ENCODE results near the gene MEIS2.

The MEIS2 gene

GRCh38 chr15:36863570-36863969 is 236.8 kb downstream of the MEIS2 start:
- no peak overlapping the region for H2AFZ ChIP-seq (ENCODE audit: low read depth, low read length)
- no peak overlapping the region for H3K27ac ChIP-seq (ENCODE audit: low read length)
- peaks cover 9% of the 10 kb centered on the region for H3K27me3 ChIP-seq (ENCODE audit: low read depth, low read length)

GRCh38 chr15:36860792-36861191 is 239.6 kb downstream of the MEIS2 start:
- Histone ChIP-seq H3K4me1 (ENCODE audit: low read length) (no peaks in the 10 kb centered on the region), H3K4me2 (ENCODE audit: low read length) (no peak overlapping the region), H4K20me1 (ENCODE audit: insufficient read depth, low read length) (no peaks in the 10 kb centered on the region), H3K9ac (ENCODE audit: low read length) (no peak overlapping the region), H2AFZ (ENCODE audit: low read depth, low read length) (no peak overlapping the region), H3K9me3 (ENCODE audit: insufficient read depth, low read length) (no peaks in the 10 kb centered on the region), H3K27me3 (ENCODE audit: low read depth, low read length) (peaks cover 5% of the 10 kb centered on the region), H3K36me3 (replicated peaks; ENCODE audit: low read depth, low read length) (no peaks in the 10 kb centered on the region), H3K27ac (ENCODE audit: low read length) (no peak overlapping the region), H3K4me3 (ENCODE audit: low read length) (no peak overlapping the region), H3K79me2 (ENCODE audit: low read length) (no peaks in the 10 kb centered on the region)
- TF ChIP-seq CTCF (IDR thresholded peaks at IDR 0.05; ENCODE audit: low read depth, low read length) (no peak), EZH2phosphoT487 (IDR thresholded peaks at IDR 0.05; ENCODE audit: low read depth) (no peak)

More at GRCh38 chr15:36863570-36863969, 236.8 kb downstream of the MEIS2 start:
- no peak overlapping the region for H3K4me2 ChIP-seq (ENCODE audit: low read length)
- no peaks in the 10 kb centered on the region for H3K36me3 ChIP-seq (replicated peaks; ENCODE audit: low read depth, low read length)
- H3K9me3 ChIP-seq (ENCODE audit: insufficient read depth, low read length): no peaks in the 10 kb centered on the region
- H3K79me2 ChIP-seq (ENCODE audit: low read length): no peaks in the 10 kb centered on the region
- TF ChIP-seq EZH2phosphoT487 (IDR thresholded peaks at IDR 0.05; ENCODE audit: low read depth) (no peak), CTCF (IDR thresholded peaks at IDR 0.05; ENCODE audit: low read depth, low read length) (no peak)
- no peak overlapping the region for H3K4me3 ChIP-seq (ENCODE audit: low read length)
- H3K4me1 ChIP-seq (ENCODE audit: low read length): no peaks in the 10 kb centered on the region
- H3K9ac ChIP-seq (ENCODE audit: low read length): no peak overlapping the region
- no peaks in the 10 kb centered on the region for H4K20me1 ChIP-seq (ENCODE audit: insufficient read depth, low read length)

GRCh38 chr15:36858423-36858822 is 241.9 kb downstream of the MEIS2 start:
- Histone ChIP-seq H3K4me1 (ENCODE audit: low read length) (no peaks in the 10 kb centered on the region), H3K9ac (ENCODE audit: low read length) (no peak overlapping the region), H3K79me2 (ENCODE audit: low read length) (no peaks in the 10 kb centered on the region), H3K4me2 (ENCODE audit: low read length) (no peak overlapping the region), H2AFZ (ENCODE audit: low read depth, low read length) (no peak overlapping the region), H4K20me1 (ENCODE audit: insufficient read depth, low read length) (no peaks in the 10 kb centered on the region), H3K36me3 (replicated peaks; ENCODE audit: low read depth, low read length) (no peaks in the 10 kb centered on the region), H3K27ac (ENCODE audit: low read length) (no peak overlapping the region), H3K27me3 (ENCODE audit: low read depth, low read length) (no peaks in the 10 kb centered on the region), H3K9me3 (ENCODE audit: insufficient read depth, low read length) (no peaks in the 10 kb centered on the region), H3K4me3 (ENCODE audit: low read length) (no peak overlapping the region)
- TF ChIP-seq CTCF (IDR thresholded peaks at IDR 0.05; ENCODE audit: low read depth, low read length): no peak
- no peak for TF ChIP-seq EZH2phosphoT487 (IDR thresholded peaks at IDR 0.05; ENCODE audit: low read depth)

GRCh38 chr15:36856339-36856973 is 243.9 kb downstream of the MEIS2 start:
- Histone ChIP-seq H3K27ac (ENCODE audit: low read length) (no peak overlapping the region), H3K79me2 (ENCODE audit: low read length) (no peaks in the 10 kb centered on the region), H2AFZ (ENCODE audit: low read depth, low read length) (no peak overlapping the region), H3K27me3 (ENCODE audit: low read depth, low read length) (no peaks in the 10 kb centered on the region), H3K4me1 (ENCODE audit: low read length) (no peaks in the 10 kb centered on the region), H3K9ac (ENCODE audit: low read length) (no peak overlapping the region), H3K4me3 (ENCODE audit: low read length) (no peak overlapping the region), H4K20me1 (ENCODE audit: insufficient read depth, low read length) (no peaks in the 10 kb centered on the region), H3K36me3 (replicated peaks; ENCODE audit: low read depth, low read length) (no peaks in the 10 kb centered on the region), H3K4me2 (ENCODE audit: low read length) (no peak overlapping the region), H3K9me3 (ENCODE audit: insufficient read depth, low read length) (no peaks in the 10 kb centered on the region)
- TF ChIP-seq CTCF (IDR thresholded peaks at IDR 0.05; ENCODE audit: low read depth, low read length) (no peak), EZH2phosphoT487 (IDR thresholded peaks at IDR 0.05; ENCODE audit: low read depth) (no peak)

Data from OCI-LY3 (cell line).